ENCODE results near the gene NIPSNAP3A.

Gene NIPSNAP3A

DNA sequence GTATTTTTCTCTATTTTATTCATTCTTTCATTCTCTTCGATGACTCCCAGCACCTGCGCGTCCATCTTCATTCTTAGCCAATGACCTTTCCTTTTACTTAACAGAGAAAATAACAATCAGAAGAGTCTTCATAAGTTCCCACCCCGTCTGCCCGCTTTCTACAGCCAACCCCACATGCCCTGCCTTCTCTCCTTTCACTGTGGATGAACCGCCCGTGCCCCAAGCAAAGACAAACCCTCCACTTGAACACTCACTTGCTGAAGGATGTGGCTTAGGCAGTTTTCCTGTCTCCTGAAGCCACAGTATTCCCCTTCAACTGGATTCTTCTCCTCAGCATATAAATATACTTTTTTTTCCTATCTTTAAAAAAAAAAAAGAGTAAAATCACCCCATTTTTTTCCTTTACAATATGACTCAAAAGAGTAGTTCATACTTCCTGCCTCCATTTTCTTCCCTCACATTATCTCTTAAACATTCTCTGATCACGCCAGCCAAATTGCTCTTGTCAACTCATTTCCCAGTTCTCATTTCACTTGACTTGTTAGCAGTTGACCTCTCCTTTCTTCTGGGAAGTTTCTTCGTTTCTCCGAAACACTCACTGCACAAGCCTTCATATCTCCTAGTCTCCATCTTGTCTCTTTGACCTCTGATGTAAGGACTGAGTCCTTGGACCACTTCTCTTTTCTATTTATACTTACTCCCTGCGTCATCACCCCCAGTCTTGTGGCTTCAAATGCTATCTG lies 27.5 kb downstream of the NIPSNAP3A start:
- DNase-seq: no peak

DNA sequence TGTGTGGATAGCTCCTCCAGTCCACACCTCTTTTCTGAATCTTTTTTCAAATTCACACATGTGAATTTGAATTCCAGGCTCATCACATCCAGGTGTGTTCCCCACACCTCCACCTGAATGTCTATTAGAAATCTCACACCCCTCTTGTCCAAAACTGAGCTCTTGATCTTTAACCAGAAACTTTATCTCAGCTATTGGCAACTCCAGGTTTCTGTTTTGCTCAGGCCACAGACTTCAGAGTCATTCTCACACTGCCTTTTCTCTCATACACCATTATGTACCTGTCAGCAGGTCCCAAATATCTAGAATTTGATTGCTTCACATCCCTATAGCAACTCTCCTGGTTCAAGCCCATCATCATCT lies 28.1 kb downstream of the NIPSNAP3A start:
- no peak for DNase-seq

DNA sequence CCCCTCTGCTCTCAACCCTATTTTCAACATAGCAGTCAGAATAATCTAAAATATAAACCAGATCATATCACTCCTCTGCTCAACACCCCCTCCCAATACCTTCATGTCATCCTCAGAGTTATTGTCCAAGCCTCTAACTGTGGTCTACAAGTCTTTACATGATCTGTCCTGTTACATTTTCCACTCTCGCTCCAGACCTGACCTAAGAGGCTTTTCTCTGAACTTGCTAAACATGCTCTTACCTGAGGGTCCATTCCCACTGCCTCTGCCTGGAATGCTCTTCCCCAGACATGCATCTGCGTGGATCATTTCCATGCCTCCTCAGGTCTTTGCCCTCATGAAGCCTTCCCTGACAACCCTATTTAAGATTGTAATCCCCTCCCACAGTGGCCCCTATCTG lies 28.5 kb downstream of the NIPSNAP3A start:
- DNase-seq: no peak

DNA sequence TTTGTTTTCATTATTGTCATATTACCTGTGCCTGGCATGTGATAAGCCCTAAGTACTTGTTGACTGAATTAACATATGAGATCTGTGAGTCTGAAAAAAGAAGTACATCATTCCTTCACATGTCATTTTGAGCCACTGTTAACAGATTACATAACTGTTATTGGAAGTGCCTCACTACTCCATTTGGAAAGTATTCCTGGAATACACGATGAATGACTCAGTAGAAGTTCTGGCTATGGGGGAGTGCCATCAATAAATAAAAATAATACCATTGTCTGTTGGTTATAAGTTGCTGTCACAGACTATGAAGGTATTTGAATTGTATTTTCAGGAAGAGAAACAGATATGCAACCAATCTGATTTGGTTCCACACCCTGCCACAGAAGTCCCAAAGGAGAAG lies 29.3 kb downstream of the NIPSNAP3A start:
- no peak for DNase-seq

DNA sequence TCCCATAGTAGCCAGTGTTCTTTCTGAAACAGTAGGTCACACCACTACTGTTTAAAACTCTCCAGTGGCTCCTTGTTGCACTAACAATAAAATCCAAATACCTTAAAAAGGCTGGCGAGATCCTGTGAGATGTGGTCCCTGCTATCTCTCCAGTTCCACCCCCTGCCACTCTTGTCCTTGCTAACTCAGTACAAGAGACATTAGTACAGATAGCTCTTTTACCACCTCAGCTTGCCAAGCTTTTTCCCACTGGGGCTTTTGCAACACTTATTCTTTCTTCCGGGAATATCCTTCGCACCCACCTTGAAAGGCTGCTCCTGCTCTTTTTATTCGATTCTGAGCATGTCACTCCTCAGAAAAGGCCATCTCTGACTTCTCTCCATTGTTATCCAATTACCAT lies 31.3 kb downstream of the NIPSNAP3A start:
- no peak for DNase-seq

DNA sequence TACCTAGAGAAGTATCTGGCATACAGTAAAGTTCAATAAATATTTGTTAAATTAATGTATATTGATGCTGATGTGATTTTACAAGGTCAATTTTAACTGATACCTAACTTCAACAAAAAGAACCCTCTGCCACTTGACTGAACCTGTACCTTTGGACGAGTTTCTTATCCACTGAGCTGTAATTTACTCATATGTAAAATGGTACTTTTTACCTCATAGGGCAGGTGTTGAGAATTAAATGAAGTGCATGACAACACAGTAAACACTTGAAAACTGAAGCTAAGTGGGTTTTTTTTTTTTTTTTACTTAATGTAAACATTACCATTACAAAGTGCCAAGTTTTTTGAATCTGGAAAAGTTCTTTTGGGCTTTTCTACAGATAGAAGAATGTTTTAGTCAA lies 31.9 kb downstream of the NIPSNAP3A start:
- no peak for DNase-seq

DNA sequence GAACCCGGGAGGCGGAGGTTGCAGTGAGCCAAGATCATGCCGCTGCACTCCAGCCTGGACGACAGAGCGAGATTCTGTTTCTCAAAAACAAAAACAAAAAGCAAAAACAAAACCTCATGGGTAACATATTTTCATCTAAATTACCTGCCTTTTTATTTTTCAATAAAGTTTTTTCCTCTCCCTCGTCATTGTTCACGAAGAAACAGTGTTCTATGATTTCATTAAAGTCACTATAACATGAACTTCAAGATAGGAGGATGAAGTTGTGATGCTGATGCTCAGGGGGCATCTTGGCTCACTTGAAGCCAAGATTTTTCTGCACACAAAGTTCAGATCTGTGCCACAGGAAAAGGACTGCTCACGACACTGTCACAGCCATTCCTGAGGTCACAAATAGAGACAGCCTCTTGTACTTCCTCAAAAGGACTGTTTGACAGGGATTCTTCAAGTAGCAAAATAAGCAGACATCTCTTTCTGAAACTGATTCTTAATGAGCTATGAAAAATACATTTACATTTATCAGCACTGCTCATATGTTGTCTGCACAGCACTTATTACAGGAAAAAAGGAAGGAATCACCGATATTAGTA lies 32.6 kb downstream of the NIPSNAP3A start:
- DNase-seq: no peak

DNA sequence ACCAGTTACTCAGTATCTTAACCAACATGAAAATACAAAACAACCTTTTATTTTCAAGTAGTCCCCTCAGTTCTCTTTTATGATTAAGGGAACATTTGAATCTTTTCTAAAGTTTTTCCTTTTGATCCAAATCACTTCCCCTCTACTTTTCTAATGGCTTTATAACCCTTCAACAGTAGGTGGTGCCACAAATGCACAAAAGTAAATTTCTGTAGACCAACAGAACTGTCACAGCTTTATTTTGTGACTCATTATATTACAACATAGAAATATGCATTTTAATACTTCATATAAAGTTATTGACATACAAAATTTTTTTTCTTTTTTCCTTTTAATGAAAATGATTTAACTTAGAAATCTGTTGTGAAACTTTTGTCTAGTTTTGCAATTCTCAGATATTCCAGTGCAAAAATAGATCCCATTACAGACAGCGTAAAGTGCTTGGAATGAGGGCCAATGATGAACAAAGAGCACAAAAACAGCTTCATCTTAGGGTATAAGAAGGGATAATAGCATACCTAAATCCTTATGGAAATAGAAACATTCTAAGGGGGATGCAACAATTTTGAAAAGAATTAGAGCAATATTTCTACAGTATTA lies 33.4 kb downstream of the NIPSNAP3A start:
- DNase-seq: peak; percentile 12

DNA sequence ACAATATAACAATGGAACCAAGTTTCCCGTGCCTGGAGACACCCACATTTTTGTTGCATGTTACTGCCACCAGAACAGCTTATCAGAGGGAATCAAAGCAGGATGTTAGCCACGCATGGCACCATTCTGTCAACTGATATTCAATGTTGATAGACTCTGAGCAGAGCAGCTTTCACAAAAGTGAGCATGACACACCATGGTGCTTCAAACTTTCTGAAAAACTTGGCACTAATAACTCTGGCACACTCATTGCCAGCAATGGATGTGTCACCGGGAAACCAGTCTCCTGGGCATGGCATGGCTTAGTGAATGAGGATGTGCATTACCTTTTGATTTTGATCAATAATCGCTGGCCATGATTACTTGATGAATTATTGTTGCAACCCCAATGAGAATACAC lies 36.1 kb downstream of the NIPSNAP3A start:
- no peak for DNase-seq

DNA sequence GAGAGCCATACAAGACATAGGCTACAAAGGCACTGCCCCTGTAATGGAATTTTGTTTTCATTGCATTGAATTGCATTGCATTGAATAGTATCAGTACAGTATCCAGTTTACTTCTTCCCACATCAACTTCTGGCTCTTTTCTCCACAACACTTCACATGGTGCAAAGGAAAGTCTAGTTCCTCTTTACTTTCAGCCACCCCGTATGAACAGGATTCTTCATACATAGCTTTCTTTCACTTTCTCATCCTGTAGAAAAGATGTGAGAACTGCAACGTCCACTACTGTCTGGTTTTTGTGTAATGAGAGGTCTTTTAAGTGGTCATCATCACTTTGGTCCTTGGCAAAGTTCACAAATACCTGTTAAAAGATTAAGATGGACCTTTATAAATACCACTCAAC lies 36.6 kb downstream of the NIPSNAP3A start:
- no peak for DNase-seq

DNA sequence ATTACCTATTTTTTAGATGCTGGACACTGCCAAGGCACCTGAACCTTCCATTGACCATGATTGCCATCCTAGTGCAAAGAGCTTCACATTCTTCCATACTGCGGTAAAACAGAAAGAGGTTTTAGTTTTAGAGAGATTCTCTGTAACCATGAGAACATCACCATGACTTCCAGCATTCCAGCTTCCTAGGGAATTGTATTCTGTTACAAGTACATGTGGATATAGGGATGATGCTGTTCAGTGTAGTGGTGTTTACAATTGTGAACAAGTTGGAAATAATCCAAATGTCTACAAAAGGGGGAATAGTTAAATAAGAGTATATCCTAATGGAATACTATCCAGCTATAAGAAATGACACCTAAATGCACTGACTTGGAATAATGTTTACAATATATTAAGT lies 38.8 kb downstream of the NIPSNAP3A start:
- no peak for DNase-seq

DNA sequence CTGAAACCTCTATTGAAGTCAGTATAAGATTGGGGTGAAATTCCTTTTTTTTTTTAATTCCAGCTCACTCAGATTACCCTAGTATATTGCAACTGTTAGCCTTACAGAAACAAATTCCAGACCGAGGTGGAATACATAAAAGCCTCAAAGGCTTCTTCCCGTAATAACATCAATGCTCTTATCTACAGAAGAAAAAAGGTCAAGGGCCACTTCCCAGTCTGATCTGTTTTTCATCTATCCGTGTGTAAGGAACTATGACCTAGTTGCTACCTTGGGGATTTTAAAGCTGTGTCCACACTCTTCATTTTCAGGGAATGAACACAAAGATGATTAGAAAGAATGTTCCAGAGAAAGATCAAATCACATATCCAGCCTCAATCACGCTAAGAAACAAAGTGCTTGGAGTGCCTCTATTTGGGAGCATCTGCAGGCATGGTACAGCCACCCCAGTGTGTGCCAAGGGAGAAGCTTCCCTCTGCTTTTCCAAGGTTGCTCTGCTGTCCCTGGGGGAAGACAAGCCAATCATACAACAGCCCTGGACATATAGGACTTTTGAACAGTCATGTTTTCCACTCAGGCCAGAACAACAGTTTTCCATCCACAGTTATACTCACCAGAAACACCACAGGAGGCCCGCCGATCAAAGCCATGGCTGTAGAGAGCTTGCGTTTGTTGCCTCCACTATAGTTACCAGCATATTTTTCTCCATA lies 40.0 kb downstream of the NIPSNAP3A start:
- no peak for DNase-seq

DNA sequence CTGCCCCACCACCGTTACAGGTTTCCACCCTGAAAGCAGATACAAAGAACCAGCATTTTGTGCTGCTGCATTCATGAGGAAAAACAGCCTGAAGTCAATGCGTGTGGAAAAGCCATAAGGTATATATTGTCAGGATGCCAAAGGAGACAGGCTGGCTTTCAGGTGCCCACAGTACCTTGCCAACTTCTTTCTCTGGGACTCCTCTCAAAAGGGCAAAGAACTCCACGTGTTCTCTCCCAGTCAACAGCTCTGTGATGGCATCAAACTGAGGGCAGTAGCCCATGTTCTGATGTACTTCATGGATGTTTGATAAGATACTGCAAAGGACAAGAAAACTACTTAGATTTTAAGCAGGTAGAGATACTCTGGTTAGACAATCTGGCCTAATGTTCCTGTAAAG lies 40.8 kb downstream of the NIPSNAP3A start:
- DNase-seq: no peak

DNA sequence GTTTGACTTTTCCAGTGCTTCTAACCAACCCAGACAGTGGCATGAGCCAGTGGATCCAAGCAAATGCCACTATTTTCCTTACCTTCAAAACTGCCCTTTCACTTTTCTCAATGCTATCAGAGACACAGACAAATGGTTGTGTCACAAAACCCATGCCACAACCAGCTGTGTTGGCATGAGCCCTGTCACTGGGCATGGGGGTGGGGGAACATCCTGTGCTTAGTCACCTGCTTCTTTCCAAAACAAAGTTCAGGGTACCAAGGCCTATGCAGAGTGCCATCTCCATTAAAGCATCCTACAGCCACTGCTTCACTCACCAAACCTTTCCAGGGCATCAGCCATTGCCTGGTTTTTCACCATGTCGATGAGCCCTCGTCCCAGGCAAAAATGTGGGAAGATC lies 46.6 kb downstream of the NIPSNAP3A start:
- no peak for DNase-seq

DNA sequence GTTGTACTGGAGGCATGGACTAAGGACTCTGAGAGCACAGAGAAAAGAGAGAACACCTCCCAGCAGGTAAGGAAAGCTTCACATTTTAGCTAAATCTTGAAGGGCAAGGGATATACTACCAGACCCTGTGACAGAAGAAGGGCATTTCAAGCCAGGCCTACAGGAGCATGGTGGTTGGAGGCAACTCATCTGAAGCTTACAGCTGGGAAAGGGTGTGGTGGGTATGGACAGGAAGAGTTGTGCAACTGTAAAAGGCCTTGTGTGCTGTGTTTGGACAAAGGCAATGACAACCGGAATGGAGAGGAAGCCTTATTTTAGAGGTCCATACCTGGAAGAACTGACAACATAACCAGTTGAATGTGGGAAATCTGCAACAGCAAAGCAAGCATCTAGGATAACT lies 47.6 kb downstream of the NIPSNAP3A start:
- no peak for DNase-seq

DNA sequence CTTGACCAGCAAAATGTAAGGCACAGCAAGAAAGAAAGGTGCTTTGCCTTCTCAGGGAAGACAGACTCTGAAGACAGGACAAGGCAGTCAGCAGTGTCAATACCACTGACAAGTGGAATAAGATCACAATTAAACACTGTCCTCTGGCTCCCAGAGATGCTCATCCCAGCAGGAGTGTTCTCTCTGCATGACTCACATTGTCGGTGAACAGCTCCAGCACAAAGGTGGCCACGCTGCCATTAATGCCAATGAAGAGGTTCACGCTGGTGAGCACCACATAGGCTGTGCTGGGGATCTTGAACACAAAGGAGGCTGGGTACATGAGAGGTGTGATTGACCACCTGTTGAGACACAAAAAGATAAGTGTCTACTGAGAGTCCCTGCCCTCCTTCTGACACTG lies 48.4 kb downstream of the NIPSNAP3A start:
- DNase-seq: no peak

DNA sequence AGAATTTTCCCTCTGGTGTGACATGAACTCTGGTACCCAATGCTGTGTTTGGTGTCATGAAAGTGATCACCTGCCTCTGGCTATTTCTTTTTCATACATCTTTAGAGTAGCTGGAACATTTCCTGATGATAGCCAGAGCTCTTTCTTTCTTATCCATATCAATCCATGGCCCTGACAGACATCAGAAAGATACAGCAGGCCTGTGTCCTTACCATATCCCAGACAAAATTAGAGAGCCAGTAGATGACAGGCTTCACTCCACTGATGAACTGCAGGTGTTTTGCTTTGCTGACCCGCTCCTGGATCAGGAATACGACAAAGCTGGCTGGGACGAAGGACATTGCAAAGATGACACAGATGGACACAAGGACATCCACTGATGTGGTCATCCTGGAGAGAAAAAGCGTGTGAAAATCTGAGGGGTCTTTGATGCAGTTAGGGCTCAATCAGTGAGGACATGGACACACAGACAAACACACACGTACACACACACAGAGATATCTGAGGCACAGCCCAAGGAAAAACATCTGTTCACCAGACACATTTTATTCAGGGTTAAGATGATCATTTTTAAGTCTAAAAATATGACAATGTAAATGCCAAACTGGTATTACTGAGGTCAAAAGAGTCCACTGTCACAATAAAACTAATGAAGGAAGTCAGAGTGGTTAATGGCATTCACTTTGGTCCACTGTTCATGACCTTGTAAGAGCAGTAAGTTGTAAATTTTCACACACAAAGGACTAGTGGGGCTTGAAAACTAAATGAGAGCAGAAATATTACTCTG lies 50.9 kb downstream of the NIPSNAP3A start:
- DNase-seq: no peak

DNA sequence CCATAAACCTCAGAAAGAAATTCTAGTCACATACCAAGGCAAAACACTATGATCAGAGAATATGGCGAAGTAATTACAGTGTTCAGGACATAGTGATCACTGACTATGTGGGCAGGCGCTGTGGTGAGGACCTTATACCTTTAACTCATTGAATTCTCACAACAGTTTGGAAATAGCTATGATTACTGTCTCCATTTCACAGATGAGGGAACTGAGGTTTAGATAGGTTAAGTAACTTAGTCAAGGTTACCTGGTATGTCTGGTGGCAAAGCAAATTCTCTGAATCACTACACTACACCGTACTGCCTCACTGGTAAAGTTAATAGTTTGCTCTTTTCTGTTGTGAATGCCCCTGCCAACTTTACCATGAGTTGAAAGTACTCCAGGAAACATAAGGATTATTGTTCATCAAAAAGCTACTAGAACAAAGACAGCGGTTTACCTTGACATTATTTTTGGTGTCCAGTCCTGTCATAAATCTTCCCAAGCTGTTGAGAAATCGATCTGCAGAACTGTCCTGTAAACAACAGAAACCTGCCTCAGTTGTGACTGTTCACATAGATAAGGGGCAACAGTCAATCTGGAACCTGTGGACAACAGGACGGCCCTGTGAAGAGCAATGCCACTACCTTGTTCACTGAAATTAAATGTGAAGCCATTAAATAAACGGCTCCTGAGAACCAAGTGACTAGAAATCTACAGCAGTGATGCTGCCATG lies 52.7 kb downstream of the NIPSNAP3A start:
- no peak for DNase-seq

DNA sequence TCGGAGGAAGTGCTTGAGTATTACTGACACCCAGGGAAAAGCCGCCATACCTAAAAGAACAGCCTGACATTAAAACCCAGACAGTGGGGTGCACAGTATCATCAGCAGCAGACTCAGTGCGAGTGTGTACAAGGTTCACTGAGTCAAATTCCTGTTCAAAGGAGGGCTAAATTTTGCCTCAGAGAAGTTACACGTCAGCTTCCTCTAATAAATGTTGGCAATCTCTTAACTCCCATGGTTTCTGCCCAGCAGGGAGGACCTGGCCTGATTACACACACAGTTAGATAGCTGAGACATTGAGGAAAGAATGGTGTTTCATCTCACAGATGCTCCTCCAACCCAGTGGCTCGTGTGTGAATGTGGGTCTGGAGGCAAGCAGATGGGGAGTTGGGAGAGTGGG lies 54.6 kb downstream of the NIPSNAP3A start:
- no peak for DNase-seq

DNA sequence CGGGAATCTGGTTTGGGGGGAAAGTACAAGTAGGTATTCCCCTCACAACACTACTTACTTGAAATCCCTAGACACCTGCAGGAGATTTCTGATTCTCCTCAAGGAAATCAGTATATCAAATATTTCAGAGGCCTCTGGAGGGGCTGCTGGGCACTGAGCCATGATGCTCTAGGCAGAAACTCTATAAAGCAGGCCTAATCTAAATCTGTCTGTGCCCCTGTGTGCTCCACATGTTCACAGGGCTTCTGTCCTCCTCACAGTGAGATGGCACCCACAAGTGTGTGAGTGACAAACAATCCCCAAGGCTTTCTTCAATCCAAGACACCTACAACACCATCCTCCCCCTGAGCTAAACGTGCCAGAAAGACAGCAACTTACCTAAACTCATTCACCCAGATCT lies 55.4 kb downstream of the NIPSNAP3A start:
- no peak for DNase-seq

DNA sequence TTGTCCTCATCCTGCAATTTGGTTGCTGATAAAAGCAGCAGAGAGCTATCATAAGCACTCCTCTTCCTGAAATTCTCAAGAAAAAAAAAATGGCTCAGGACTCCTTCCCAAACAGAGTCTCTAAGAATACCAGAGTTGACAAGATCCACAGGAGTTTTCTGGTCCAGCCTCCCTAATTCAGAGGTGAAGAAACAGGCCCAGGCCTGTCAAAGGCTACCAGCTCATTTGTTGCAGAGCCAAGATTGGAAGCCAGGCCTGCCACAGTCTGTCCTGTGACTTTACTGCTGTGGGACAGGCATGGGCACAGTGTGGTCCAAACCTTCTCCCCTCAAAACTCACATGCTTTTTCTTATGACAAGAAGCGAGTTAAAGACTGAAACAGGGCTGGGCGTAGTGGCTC lies 58.0 kb downstream of the NIPSNAP3A start:
- no peak for DNase-seq

DNA sequence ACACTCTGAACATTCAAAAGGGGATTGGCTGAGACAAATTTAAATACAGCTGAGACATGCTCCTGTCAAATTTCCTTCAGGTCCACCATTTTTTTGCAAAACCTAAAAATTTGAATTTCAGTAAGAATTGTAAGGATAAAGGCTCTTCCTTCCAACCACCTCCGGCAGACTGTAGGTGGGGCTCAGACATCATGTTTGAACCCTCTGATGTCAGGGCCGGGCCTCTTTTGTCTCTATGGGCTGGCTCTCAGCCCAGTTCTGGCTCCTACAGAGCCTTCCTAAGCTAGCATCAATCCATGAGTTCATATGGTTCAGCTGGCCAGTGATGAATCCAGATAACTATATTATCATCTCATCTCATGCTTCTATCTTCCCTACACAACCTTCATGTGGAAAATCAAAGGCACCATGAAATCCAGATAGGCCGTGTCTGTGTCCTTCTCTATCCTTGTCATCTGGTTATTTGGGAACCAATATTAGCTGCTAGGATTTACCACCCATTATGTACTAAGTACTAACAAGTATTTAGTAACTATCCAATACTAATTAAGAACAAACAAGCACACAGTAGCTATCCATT lies 60.6 kb downstream of the NIPSNAP3A start:
- DNase-seq: peak; percentile 48
